ENCODE measurements around the gene TSPEAR. TPM values are rescaled to one million over a fixed set of nuclear protein-coding genes. Genes with fewer than 3 reads are reported as not detected.

The TSPEAR gene
- total RNA-seq, 1 experiment from 2014 or later, result 2.1 TPM

- Mint-ChIP-seq H3K4me1 (no peaks in the 10 kb centered on the region; the same call in 1 of the 2 replicates), H3K4me3 (no peak overlapping the region), H3K27me3 (ENCODE audit: low read depth) (no peaks in the 10 kb centered on the region), H3K27ac (no peak overlapping the region), H3K9me3 (no peaks in the 10 kb centered on the region), H3K36me3 (no peaks in the 10 kb centered on the region)
- DNase-seq (ENCODE audit: low spot score), result no peak
- ChIA-PET CTCF (interaction anchor here (0.5 to 4.2 kb wide), 49 partner anchors 10 to 1783 kb away, joined by 3 to 53 read pairs (median 5); partner anchors contain the start of genes KRTAP10-4, KRTAP10-6, PTTG1IP and TSPEAR), POLR2A (interaction anchor here (0.7 kb wide), 1 partner anchor 13 kb away, joined by 3 read pairs; no protein-coding TSS in a partner anchor)
- TF ChIP-seq AR (CRISPR knock-in tag; IDR thresholded peaks at IDR 0.05) (no peak), ERG (CRISPR knock-in tag; IDR thresholded peaks at IDR 0.05) (no peak), MYBL2 (CRISPR knock-in tag; IDR thresholded peaks at IDR 0.05) (no peak), JAZF1 (CRISPR knock-in tag; IDR thresholded peaks at IDR 0.05) (no peak), FOXP1 (CRISPR knock-in tag; IDR thresholded peaks at IDR 0.05; ENCODE audit: borderline replicate concordance) (no peak), NR3C1 (CRISPR knock-in tag; conservative IDR thresholded peaks at IDR 0.05; ENCODE audit: low read depth) (no peak), RORB (CRISPR knock-in tag; IDR thresholded peaks at IDR 0.05) (no peak)
- no peak for ATAC-seq
Observed at GRCh38 chr21:44511219-44511937, 200.0 kb downstream of the TSPEAR start.

GRCh38 chr21:44510508-44511218 is 200.7 kb downstream of the TSPEAR start:
- no peaks in the 10 kb centered on the region for H3K9me3 Mint-ChIP-seq
- H3K4me1 Mint-ChIP-seq, result no peaks in the 10 kb centered on the region; the same call in 1 of the 2 replicates
- CTCF ChIA-PET, result interaction anchor here (0.5 to 4.2 kb wide), 54 partner anchors 9 to 1784 kb away, joined by 3 to 53 read pairs (median 5); partner anchors contain the start of genes KRTAP10-4, KRTAP10-6, PTTG1IP and TSPEAR
- no peak overlapping the region for H3K27ac Mint-ChIP-seq
- H3K27me3 Mint-ChIP-seq (ENCODE audit: low read depth), result no peaks in the 10 kb centered on the region
- POLR2A ChIA-PET, result interaction anchor here (0.7 kb wide), 1 partner anchor 12 kb away, joined by 3 read pairs; no protein-coding TSS in a partner anchor
- DNase-seq (ENCODE audit: low spot score), result peak; percentile 82
- H3K4me3 Mint-ChIP-seq, result no peak overlapping the region
- no peaks in the 10 kb centered on the region for H3K36me3 Mint-ChIP-seq
- ATAC-seq, result peak; percentile 86
- TF ChIP-seq, protein P1, sequence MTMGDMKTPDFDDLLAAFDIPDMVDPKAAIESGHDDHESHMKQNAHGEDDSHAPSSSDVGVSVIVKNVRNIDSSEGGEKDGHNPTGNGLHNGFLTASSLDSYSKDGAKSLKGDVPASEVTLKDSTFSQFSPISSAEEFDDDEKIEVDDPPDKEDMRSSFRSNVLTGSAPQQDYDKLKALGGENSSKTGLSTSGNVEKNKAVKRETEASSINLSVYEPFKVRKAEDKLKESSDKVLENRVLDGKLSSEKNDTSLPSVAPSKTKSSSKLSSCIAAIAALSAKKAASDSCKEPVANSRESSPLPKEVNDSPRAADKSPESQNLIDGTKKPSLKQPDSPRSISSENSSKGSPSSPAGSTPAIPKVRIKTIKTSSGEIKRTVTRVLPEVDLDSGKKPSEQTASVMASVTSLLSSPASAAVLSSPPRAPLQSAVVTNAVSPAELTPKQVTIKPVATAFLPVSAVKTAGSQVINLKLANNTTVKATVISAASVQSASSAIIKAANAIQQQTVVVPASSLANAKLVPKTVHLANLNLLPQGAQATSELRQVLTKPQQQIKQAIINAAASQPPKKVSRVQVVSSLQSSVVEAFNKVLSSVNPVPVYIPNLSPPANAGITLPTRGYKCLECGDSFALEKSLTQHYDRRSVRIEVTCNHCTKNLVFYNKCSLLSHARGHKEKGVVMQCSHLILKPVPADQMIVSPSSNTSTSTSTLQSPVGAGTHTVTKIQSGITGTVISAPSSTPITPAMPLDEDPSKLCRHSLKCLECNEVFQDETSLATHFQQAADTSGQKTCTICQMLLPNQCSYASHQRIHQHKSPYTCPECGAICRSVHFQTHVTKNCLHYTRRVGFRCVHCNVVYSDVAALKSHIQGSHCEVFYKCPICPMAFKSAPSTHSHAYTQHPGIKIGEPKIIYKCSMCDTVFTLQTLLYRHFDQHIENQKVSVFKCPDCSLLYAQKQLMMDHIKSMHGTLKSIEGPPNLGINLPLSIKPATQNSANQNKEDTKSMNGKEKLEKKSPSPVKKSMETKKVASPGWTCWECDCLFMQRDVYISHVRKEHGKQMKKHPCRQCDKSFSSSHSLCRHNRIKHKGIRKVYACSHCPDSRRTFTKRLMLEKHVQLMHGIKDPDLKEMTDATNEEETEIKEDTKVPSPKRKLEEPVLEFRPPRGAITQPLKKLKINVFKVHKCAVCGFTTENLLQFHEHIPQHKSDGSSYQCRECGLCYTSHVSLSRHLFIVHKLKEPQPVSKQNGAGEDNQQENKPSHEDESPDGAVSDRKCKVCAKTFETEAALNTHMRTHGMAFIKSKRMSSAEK (CRISPR knock-in tag; IDR thresholded peaks at IDR 0.05; ENCODE audit: borderline replicate concordance), result no peak
- TF ChIP-seq FOXK1 (CRISPR knock-in tag; IDR thresholded peaks at IDR 0.05) (0 out of 2 replicates have a peak, but pooled peaks have one; percentile 32), SMAD3 (CRISPR knock-in tag; IDR thresholded peaks at IDR 0.05; ENCODE audit: borderline replicate concordance) (no peak), TCF7 (CRISPR knock-in tag; IDR thresholded peaks at IDR 0.05; ENCODE audit: low read depth) (no peak), SOX15 (CRISPR knock-in tag; IDR thresholded peaks at IDR 0.05) (no peak), FOXJ3 (CRISPR knock-in tag; IDR thresholded peaks at IDR 0.05; ENCODE audit: borderline replicate concordance) (no peak), ZNF138 (CRISPR knock-in tag; conservative IDR thresholded peaks at IDR 0.05) (no peak), HMGXB4 (CRISPR knock-in tag; IDR thresholded peaks at IDR 0.05) (peak; percentile 77; the same call in 1 of the 2 replicates), JAZF1 (CRISPR knock-in tag; IDR thresholded peaks at IDR 0.05) (no peak), ZNF423 (CRISPR knock-in tag; IDR thresholded peaks at IDR 0.05) (peak; percentile 27; the same call in 1 of the 2 replicates), SP1 (CRISPR knock-in tag; conservative IDR thresholded peaks at IDR 0.05) (peak; percentile 69; the same call in 1 of the 2 replicates), ETV6 (CRISPR knock-in tag; IDR thresholded peaks at IDR 0.05) (no peak; the same call in 1 of the 2 replicates)
- TF ChIP-seq, protein P2, sequence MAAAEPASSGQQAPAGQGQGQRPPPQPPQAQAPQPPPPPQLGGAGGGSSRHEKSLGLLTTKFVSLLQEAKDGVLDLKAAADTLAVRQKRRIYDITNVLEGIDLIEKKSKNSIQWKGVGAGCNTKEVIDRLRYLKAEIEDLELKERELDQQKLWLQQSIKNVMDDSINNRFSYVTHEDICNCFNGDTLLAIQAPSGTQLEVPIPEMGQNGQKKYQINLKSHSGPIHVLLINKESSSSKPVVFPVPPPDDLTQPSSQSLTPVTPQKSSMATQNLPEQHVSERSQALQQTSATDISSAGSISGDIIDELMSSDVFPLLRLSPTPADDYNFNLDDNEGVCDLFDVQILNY (CRISPR knock-in tag; IDR thresholded peaks at IDR 0.05), result 0 out of 2 replicates have a peak, but pooled peaks have one; percentile 51
- TF ChIP-seq, protein P3, sequence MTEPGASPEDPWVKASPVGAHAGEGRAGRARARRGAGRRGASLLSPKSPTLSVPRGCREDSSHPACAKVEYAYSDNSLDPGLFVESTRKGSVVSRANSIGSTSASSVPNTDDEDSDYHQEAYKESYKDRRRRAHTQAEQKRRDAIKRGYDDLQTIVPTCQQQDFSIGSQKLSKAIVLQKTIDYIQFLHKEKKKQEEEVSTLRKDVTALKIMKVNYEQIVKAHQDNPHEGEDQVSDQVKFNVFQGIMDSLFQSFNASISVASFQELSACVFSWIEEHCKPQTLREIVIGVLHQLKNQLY (CRISPR knock-in tag; IDR thresholded peaks at IDR 0.05), result 0 out of 2 replicates have a peak, but pooled peaks have one; percentile 38
